Pancreas (tissue), 10 donors: ENCODE measurements around the gene NAT8L. TPM values are rescaled to one million over a fixed set of nuclear protein-coding genes. Genes with fewer than 3 reads are reported as not detected.
"Not testable (repeated sequence)": the region's sequence is repeated elsewhere in the genome, so short reads cannot be mapped to it uniquely, and the experiment has no call there.

ENCODE experiments used
- ATAC-seq, 4 donors: fragments of 200-7000 bp; cut with Tn5 transposase; one replicate each; pipeline versions ENCODE4 v1.8.0 to v1.9.1; 2020; ENCODE audit warnings: mild to moderate bottlenecking in 4 of 4, moderate library complexity in 4 of 4
- DNase-seq, 6 donors: peaks; one replicate each; pipeline ENCODE4 v3.0.0-alpha.2; 2020
- FAIRE-seq: peaks from 2 replicates; lab custom pipeline; 2012; peaks lifted over from hg19 to GRCh38; lab: Jason Lieb, UNC
- H3K27ac ChIP-seq, 4 donors: fragments of 200-600 bp; sonication (generic); 1 replicate in 3 of 4; 2 replicates in 1 of 4; pipeline versions ENCODE4 v1.5.0 to v1.8.0; 2020
- H3K27me3 ChIP-seq, 4 donors: fragments of 200-600 bp; one replicate each; pipeline ENCODE4 v1.8.0; 2021
- H3K36me3 ChIP-seq, 3 donors: fragments of 200-600 bp; sonication (generic) in 1 of 3; one replicate each; pipeline versions ENCODE4 v1.5.0 to v1.8.0; 2020 to 2021
- H3K4me1 ChIP-seq, 3 donors: fragments of 200-600 bp; one replicate each; pipeline ENCODE4 v1.8.0; 2021
- H3K4me3 ChIP-seq, 4 donors: fragments of 200-600 bp; sonication (generic) in 2 of 4; one replicate each; pipeline versions ENCODE4 v1.5.0 to v1.8.0; 2020 to 2021
- H3K9me3 ChIP-seq, 4 donors: fragments of 200-600 bp; one replicate each; pipeline ENCODE4 v1.8.0; 2021
- WGBS, 2 donors: extraction: QIAGEN DNeasy Blood & Tissue Kit; methylation state at CpG; one replicate each; pipeline ENCODE4 v1.1.7; 2013; 5-methylcytosine and 5-hydroxymethylcytosine counted together
- intact Hi-C, 3 donors: fragments of 100-400 bp; cut with DNase I; formaldehyde crosslinking; loops; one replicate each; pipeline versions ENCODE4 v1.11.1 to v1.14.2; 2022
- polyA plus RNA-seq, 2 donors: library from polyadenylated mRNA; stranded (reverse); fragments of 200-250 nt; gene quantifications; one replicate each; pipeline ENCODE4 v1.2.3, GENCODE V29; 2013
- total RNA-seq, 6 donors: library from RNA; stranded (reverse); fragmentation: NEBNext Ultra II Directional in 4 of 6; extraction: Animal tissue kit (Norgen Biotek cat#: 25700) in 4 of 6; gene quantifications; one replicate each; pipeline versions ENCODE4 v1.2.1 to v1.2.4, GENCODE V29; 2021 to 2023
- TF ChIP-seq, protein P1 (sequence below), 4 donors: fragments of 200-600 bp; sonication (generic) in 3 of 4; IDR thresholded peaks; one replicate each; pipeline versions ENCODE4 v1.5.0 to v1.8.0; 2021; ENCODE audit warnings: antibody characterized with exemption in 4 of 4
- donor health status: healthy with polysubstance abuse.
- donor health status: DM: no; HTN: no; CAD: no; lungs with moderate emphysema.
- donor health status: DM: no; HTN: no; CAD: no.
- donor health status: control.
- donor health status: control.
- donor health status: Bipolar disorder and iron deficiency.
- donor health status: DM: yes; HTN: yes; CAD: no.
- donor health status: DM: no; HTN: no; CAD: no.
- donor health status: DM: no; HTN: no; CAD: no.
- donor health status: DM: yes; HTN: yes; CAD: no.

NAT8L gene, protein sequence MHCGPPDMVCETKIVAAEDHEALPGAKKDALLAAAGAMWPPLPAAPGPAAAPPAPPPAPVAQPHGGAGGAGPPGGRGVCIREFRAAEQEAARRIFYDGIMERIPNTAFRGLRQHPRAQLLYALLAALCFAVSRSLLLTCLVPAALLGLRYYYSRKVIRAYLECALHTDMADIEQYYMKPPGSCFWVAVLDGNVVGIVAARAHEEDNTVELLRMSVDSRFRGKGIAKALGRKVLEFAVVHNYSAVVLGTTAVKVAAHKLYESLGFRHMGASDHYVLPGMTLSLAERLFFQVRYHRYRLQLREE
- total RNA-seq (1 to 10 TPM; 3.0 to 6.1 (median 3.8) TPM), polyA plus RNA-seq (1 to 10 TPM; 6.3 to 7.2 TPM)

GRCh38 chr4:2059046-2059725, at the start of gene NAT8L:
TSS of gene NAT8L (plus strand) at chr4:2059327. CDS start at chr4:2059512, 185 bp downstream.
- no peaks in the 10 kb centered on the region for H3K27me3 ChIP-seq
- H3K4me3 ChIP-seq, result peak within 1 kb of the TSS; percentile 23 to 45 (median 33)
- no peaks in the 10 kb centered on the region for H3K36me3 ChIP-seq
- intact Hi-C loops, result no loop called here
- peak within 1 kb of the TSS in 1 of 4 donors; percentile 46 for H3K27ac ChIP-seq
- WGBS, 2 donors, result 0 to 1% methylated on average over 14 to 119 of the region's 119 CpGs
- no peaks in the 10 kb centered on the region for H3K4me1 ChIP-seq
- FAIRE-seq, result no peak
- no peaks in the 10 kb centered on the region for H3K9me3 ChIP-seq
- peak in 4 of 6 donors; percentile 45 to 74 (median 56) for DNase-seq
- ATAC-seq, result peak; percentile 42 to 67 (median 53)
- TF ChIP-seq, protein P1, sequence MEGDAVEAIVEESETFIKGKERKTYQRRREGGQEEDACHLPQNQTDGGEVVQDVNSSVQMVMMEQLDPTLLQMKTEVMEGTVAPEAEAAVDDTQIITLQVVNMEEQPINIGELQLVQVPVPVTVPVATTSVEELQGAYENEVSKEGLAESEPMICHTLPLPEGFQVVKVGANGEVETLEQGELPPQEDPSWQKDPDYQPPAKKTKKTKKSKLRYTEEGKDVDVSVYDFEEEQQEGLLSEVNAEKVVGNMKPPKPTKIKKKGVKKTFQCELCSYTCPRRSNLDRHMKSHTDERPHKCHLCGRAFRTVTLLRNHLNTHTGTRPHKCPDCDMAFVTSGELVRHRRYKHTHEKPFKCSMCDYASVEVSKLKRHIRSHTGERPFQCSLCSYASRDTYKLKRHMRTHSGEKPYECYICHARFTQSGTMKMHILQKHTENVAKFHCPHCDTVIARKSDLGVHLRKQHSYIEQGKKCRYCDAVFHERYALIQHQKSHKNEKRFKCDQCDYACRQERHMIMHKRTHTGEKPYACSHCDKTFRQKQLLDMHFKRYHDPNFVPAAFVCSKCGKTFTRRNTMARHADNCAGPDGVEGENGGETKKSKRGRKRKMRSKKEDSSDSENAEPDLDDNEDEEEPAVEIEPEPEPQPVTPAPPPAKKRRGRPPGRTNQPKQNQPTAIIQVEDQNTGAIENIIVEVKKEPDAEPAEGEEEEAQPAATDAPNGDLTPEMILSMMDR (IDR thresholded peaks at IDR 0.05), result no peak

DNA sequence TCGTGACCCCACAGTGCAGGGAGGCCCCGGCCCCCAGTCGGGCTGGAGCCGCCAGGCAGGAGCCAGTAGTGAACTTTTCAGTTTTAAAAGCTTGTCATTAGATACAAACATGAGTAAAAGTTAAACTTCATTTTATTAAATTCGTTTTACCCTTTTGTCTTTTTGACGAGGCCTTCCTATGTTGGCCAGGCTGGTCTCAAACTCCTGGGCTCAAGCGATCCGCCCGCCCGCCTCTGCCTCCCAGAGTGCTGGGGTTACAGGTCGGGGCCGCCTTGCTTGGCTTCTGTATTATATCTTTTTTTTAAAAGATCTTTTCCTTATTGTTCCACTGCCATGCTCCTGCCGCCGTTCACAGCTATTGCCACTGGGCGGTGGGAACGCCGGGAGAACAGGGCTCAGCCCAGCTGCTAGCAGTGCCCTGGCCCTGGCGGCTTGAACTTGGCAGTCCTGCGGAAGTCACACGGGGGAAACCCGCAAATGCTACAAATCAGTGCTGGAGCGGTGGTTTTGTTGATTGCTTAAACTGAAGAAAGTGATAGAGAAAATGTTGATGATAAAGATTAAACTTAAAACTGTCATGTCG, 49.4 kb upstream of the NAT8L start:
- WGBS, 2 donors, result 2% methylated on average over 23 of the region's 23 CpGs
- H3K9me3 ChIP-seq, result no peaks in the 10 kb centered on the region
- peaks cover 0 to 15% (median 6%) of the 10 kb centered on the region in 3 donors for H3K4me1 ChIP-seq
- peak overlapping the region; percentile 90 to 99 (median 96) for H3K27ac ChIP-seq
- H3K36me3 ChIP-seq, result no peaks in the 10 kb centered on the region
- intact Hi-C loops, result no loop called here
- TF ChIP-seq, protein P1 (IDR thresholded peaks at IDR 0.05), result peak in 1 of 4 donors; percentile 28
- no peaks in the 10 kb centered on the region for H3K27me3 ChIP-seq
- peak overlapping the region; percentile 79 to 91 (median 88) for H3K4me3 ChIP-seq
- ATAC-seq (peak; percentile 63 to 76 (median 69)), FAIRE-seq (no peak), DNase-seq (peak; percentile 65 to 90 (median 82))

- intact Hi-C loops, result no loop called here
Observed at GRCh38 chr4:2011583-2011982, 47.5 kb upstream of the NAT8L start.

GRCh38 chr4:2015008-2015407, 44.1 kb upstream of the NAT8L start:
- no peak overlapping the region for H3K27ac ChIP-seq
- H3K36me3 ChIP-seq, result no peaks in the 10 kb centered on the region
- no peaks in the 10 kb centered on the region for H3K27me3 ChIP-seq
- TF ChIP-seq, protein P1 (IDR thresholded peaks at IDR 0.05), result no peak
- intact Hi-C loops, result no loop called here
- 87 to 94% methylated on average over 4 of the region's 4 CpGs for WGBS, 2 donors
- DNase-seq (no peak), FAIRE-seq (no peak), ATAC-seq (no peak)
- H3K9me3 ChIP-seq, result no peaks in the 10 kb centered on the region
- peaks cover 0 to 7% (median 0%) of the 10 kb centered on the region in 3 donors for H3K4me1 ChIP-seq
- no peak overlapping the region for H3K4me3 ChIP-seq

More at GRCh38 chr4:2011583-2011982, 47.5 kb upstream of the NAT8L start:
- TF ChIP-seq, protein P1 (IDR thresholded peaks at IDR 0.05), result no peak
- Histone ChIP-seq H3K4me1 (peaks cover 0 to 13% (median 6%) of the 10 kb centered on the region in 3 donors), H3K4me3 (no peak overlapping the region), H3K27me3 (no peaks in the 10 kb centered on the region), H3K9me3 (no peaks in the 10 kb centered on the region), H3K36me3 (no peaks in the 10 kb centered on the region), H3K27ac (no peak overlapping the region)
- DNase-seq (no peak), FAIRE-seq (no peak), ATAC-seq (no peak)
- WGBS, 2 donors, result 87 to 96% methylated on average over 3 of the region's 3 CpGs

GRCh38 chr4:2021358-2022018, 37.6 kb upstream of the NAT8L start:
- H3K4me1 ChIP-seq, H3K36me3 ChIP-seq, H3K4me3 ChIP-seq, DNase-seq, intact Hi-C loops, ATAC-seq, H3K9me3 ChIP-seq, H3K27ac ChIP-seq, H3K27me3 ChIP-seq: not testable (repeated sequence)
- FAIRE-seq, result peak; percentile 61
- 48 to 51% methylated on average over 15 of the region's 15 CpGs for WGBS, 2 donors
